Natural killer cell (primary cell): ENCODE measurements around the gene PCDHA12. TPM values are rescaled to one million over a fixed set of nuclear protein-coding genes. Genes with fewer than 3 reads are reported as not detected.

Experiments
- ATAC-seq, 3 donors: fragments of 150-1000 bp in 2 of 3; fragments of 200-7000 bp in 1 of 3; cut with Tn5 transposase; 1 replicate in 1 of 3; 2 replicates in 2 of 3; pipeline ENCODE4 v1.10.0; 2021; ENCODE audit warnings: mild to moderate bottlenecking in 2 of 3, moderate library complexity in 2 of 3
- DNase-seq, 2 donors: peaks; one replicate each; pipeline versions ENCODE4 v3.0.0 to v3.0.0-alpha.2; 2013 to 2021; ENCODE audit warnings: mixed read lengths in 1 of 2
- H3K27ac ChIP-seq: one replicate; pipeline ENCODE4 v1.5.1; 2013; ENCODE audit warnings: mild to moderate bottlenecking, low read length
- H3K27me3 ChIP-seq: one replicate; pipeline ENCODE4 v1.6.1; 2013; ENCODE audit warnings: low read length; ENCODE audit not compliant: control insufficient read depth, insufficient read depth
- H3K36me3 ChIP-seq: one replicate; pipeline ENCODE4 v1.6.1; 2013; ENCODE audit warnings: low read length; ENCODE audit not compliant: control insufficient read depth, insufficient read depth
- H3K4me1 ChIP-seq: one replicate; pipeline ENCODE4 v1.6.1; 2013; ENCODE audit warnings: low read length; ENCODE audit not compliant: control insufficient read depth, insufficient read depth
- H3K4me3 ChIP-seq: one replicate; pipeline ENCODE4 v1.5.1; 2013; ENCODE audit warnings: low read length
- H3K9me3 ChIP-seq: one replicate; pipeline ENCODE4 v1.6.1; 2013; ENCODE audit warnings: low read length; ENCODE audit not compliant: control insufficient read depth, insufficient read depth
- H3K27ac Mint-ChIP-seq, 2 donors: one replicate each; pipeline ENCODE4 v1.8.0; 2022; ENCODE audit warnings: mild to moderate bottlenecking in 2 of 2, mixed read lengths in 2 of 2, moderate library complexity in 1 of 2
- H3K27me3 Mint-ChIP-seq, 2 donors: one replicate each; pipeline ENCODE4 v1.8.0; 2022; ENCODE audit warnings: low read depth in 2 of 2, mixed read lengths in 2 of 2
- H3K36me3 Mint-ChIP-seq: one replicate; pipeline ENCODE4 v1.8.0; 2022; ENCODE audit warnings: mixed read lengths
- H3K4me1 Mint-ChIP-seq, 2 donors: one replicate each; pipeline ENCODE4 v1.8.0; 2022; ENCODE audit warnings: mixed read lengths in 2 of 2
- H3K4me3 Mint-ChIP-seq: one replicate; pipeline ENCODE4 v1.8.0; 2022; ENCODE audit warnings: mild to moderate bottlenecking, moderate library complexity, mixed read lengths
- H3K9me3 Mint-ChIP-seq, 2 donors: one replicate each; pipeline ENCODE4 v1.8.0; 2022; ENCODE audit warnings: mixed read lengths in 2 of 2
- CTCF ChIP-seq: fragments of 200-600 bp; IDR thresholded peaks from one replicate; pipeline ENCODE4 v1.8.0; 2022; ENCODE audit warnings: antibody characterized with exemption
- WGBS: methylation state at CpG from one replicate; pipeline ENCODE4 v1.1.7; 2013; ENCODE audit warnings: missing lambda C conversion rate; ENCODE audit not compliant: insufficient coverage; 5-methylcytosine and 5-hydroxymethylcytosine counted together
- intact Hi-C: fragments of 100-400 bp; cut with micrococcal nuclease; formaldehyde crosslinking; loops from one replicate; pipeline ENCODE4 v1.14.2; 2022
- total RNA-seq, 4 donors: library from RNA; stranded (reverse); fragments of 120-200 nt in 1 of 4; gene quantifications; one replicate each; pipeline versions ENCODE4 v1.2.3 to v1.2.4, GENCODE V29; 2013 to 2022

The PCDHA12 gene
- total RNA-seq, 3 donors from 2014 or later (not counting 1 experiment from before 2014, with no cell fraction given): not detected

- no peak for TF ChIP-seq CTCF
- H3K27me3 ChIP-seq: peaks cover 5% of the 10 kb centered on the region
- Mint-ChIP-seq H3K4me1 (no peaks in the 10 kb centered on the region), H3K9me3 (peaks cover 8 to 16% of the 10 kb centered on the region in 2 donors), H3K4me3 (no peak within 1 kb of the TSS), H3K27me3 (peaks cover 6% of the 10 kb centered on the region in 2 donors), H3K36me3 (no peaks in the 10 kb centered on the region), H3K27ac (no peak within 1 kb of the TSS)
- 15% methylated on average over 29 of the region's 35 CpGs for WGBS
- peaks cover 14% of the 10 kb centered on the region for H3K9me3 ChIP-seq
- no peak within 1 kb of the TSS for H3K27ac ChIP-seq
- H3K4me1 ChIP-seq: no peaks in the 10 kb centered on the region
- intact Hi-C loops: no loop called here
- DNase-seq (no peak), ATAC-seq (no peak)
- H3K4me3 ChIP-seq: no peak within 1 kb of the TSS
- H3K36me3 ChIP-seq: no peaks in the 10 kb centered on the region
These were observed 6.9 kb downstream of the PCDHA12 start, which contains the start of gene PCDHA13 for GRCh38 chr5:140881889-140882590. TSS of gene PCDHA13 (plus strand) at chr5:140882124. CDS start at chr5:140882269, 145 bp downstream.

GRCh38 chr5:140882591-140882899 is 7.4 kb downstream of the PCDHA12 start:
- TF ChIP-seq CTCF: no peak
- Mint-ChIP-seq H3K9me3 (peaks cover 9 to 19% of the 10 kb centered on the region in 2 donors), H3K4me3 (no peak overlapping the region), H3K27ac (no peak overlapping the region), H3K36me3 (no peaks in the 10 kb centered on the region), H3K4me1 (no peaks in the 10 kb centered on the region), H3K27me3 (peaks cover 6% of the 10 kb centered on the region in 2 donors)
- Histone ChIP-seq H3K36me3 (no peaks in the 10 kb centered on the region), H3K27me3 (peaks cover 5% of the 10 kb centered on the region), H3K27ac (no peak overlapping the region), H3K4me1 (no peaks in the 10 kb centered on the region), H3K4me3 (no peak overlapping the region), H3K9me3 (peaks cover 14% of the 10 kb centered on the region)
- ATAC-seq (no peak), DNase-seq (no peak)
- WGBS: 27% methylated on average over 12 of the region's 12 CpGs
- intact Hi-C loops: no loop called here

- Histone ChIP-seq H3K4me1 (no peaks in the 10 kb centered on the region), H3K27me3 (peaks cover 5% of the 10 kb centered on the region), H3K4me3 (no peak overlapping the region), H3K9me3 (peaks cover 14% of the 10 kb centered on the region), H3K27ac (no peak overlapping the region), H3K36me3 (no peaks in the 10 kb centered on the region)
- Mint-ChIP-seq H3K27ac (no peak overlapping the region), H3K36me3 (no peaks in the 10 kb centered on the region), H3K4me3 (no peak overlapping the region), H3K27me3 (peaks cover 6% of the 10 kb centered on the region in 2 donors), H3K4me1 (no peaks in the 10 kb centered on the region), H3K9me3 (peaks cover 11 to 20% of the 10 kb centered on the region in 2 donors)
- 52% methylated on average over 41 of the region's 41 CpGs for WGBS
- intact Hi-C loops: no loop called here
- DNase-seq: no peak
- TF ChIP-seq CTCF: no peak
- ATAC-seq: no peak
These were observed 8.3 kb downstream of the PCDHA12 start for GRCh38 chr5:140883373-140883772.
